Left lung (tissue), 10 donors: ENCODE results near the gene SPIN1. TPM values are rescaled to one million over a fixed set of nuclear protein-coding genes. Genes with fewer than 3 reads are reported as not detected.

Source experiments
- ATAC-seq: fragments of 200-7000 bp; cut with Tn5 transposase; one replicate; pipeline ENCODE4 v1.9.1; 2020; ENCODE audit warnings: moderate library complexity
- DNase-seq, 4 donors: peaks; one replicate each; pipeline ENCODE4 v3.0.0-alpha.2; 2013 to 2020
- H3K27ac ChIP-seq, 2 donors: fragments of 200-600 bp; sonication (generic) in 1 of 2; one replicate each; pipeline versions ENCODE4 v1.5.0 to v1.8.0; 2020 to 2021
- H3K27me3 ChIP-seq, 2 donors: fragments of 200-600 bp; sonication (generic) in 1 of 2; one replicate each; pipeline versions ENCODE4 v1.5.0 to v1.8.0; 2020 to 2021
- H3K36me3 ChIP-seq, 2 donors: fragments of 200-600 bp; sonication (generic) in 1 of 2; one replicate each; pipeline versions ENCODE4 v1.5.0 to v1.8.0; 2020 to 2021
- H3K4me1 ChIP-seq, 2 donors: fragments of 200-600 bp; one replicate each; pipeline ENCODE4 v1.8.0; 2021
- H3K4me3 ChIP-seq, 2 donors: fragments of 200-600 bp; sonication (generic) in 1 of 2; one replicate each; pipeline versions ENCODE4 v1.5.0 to v1.8.0; 2020 to 2021; ENCODE audit warnings: mild to moderate bottlenecking in 1 of 2
- H3K9me3 ChIP-seq, 2 donors: fragments of 200-600 bp; sonication (generic) in 1 of 2; one replicate each; pipeline versions ENCODE4 v1.5.0 to v1.8.0; 2020 to 2021
- CTCF ChIP-seq, 2 donors: fragments of 200-600 bp; sonication (generic) in 1 of 2; IDR thresholded peaks; one replicate each; pipeline versions ENCODE4 v1.5.0 to v1.8.0; 2021; ENCODE audit warnings: antibody characterized with exemption in 2 of 2
- intact Hi-C, 2 donors: fragments of 100-400 bp; cut with DNase I; formaldehyde crosslinking; loops; one replicate each; pipeline versions ENCODE4 v1.11.2 to v1.14.2; 2022
- polyA plus RNA-seq, 6 donors: library from polyadenylated mRNA; unstranded; fragments of 120-200 nt; gene quantifications; one replicate each; pipeline ENCODE4 v1.2.1, GENCODE V29; 2013; ENCODE audit not compliant: insufficient read length in 6 of 6
- total RNA-seq, 2 donors: library from RNA; stranded (reverse); fragmentation: NEBNext Ultra II Directional; extraction: Animal tissue kit (Norgen Biotek cat#: 25700); gene quantifications; one replicate each; pipeline ENCODE4 v1.2.1, GENCODE V29; 2021
- donor health status: DM: no; HTN: yes; CAD: no.
- donor health status: DM: no; HTN: no; CAD: no.

Gene SPIN1
- total and polyA plus RNA-seq, 8 donors = 56.1 to 171 (median 152) TPM

- ATAC-seq = peak; percentile 54
- Histone ChIP-seq H3K4me1 (peaks cover 0 to 6% of the 10 kb centered on the region in 2 donors), H3K27ac (peak overlapping the region in 1 of 2 donors; percentile 57), H3K27me3 (no peaks in the 10 kb centered on the region), H3K36me3 (peaks cover 7 to 21% of the 10 kb centered on the region in 2 donors), H3K9me3 (peaks cover 0 to 29% of the 10 kb centered on the region in 2 donors), H3K4me3 (no peak overlapping the region)
- intact Hi-C loops = no loop called here
- DNase-seq = no peak
- TF ChIP-seq CTCF (IDR thresholded peaks at IDR 0.05) = no peak
Measured at GRCh38 chr9:88420227-88420626, 32.0 kb downstream of the SPIN1 start.

GRCh38 chr9:88421348-88421747 lies 33.1 kb downstream of the SPIN1 start:
- DNase-seq (no peak), ATAC-seq (no peak)
- peaks cover 0 to 16% of the 10 kb centered on the region in 2 donors for H3K4me1 ChIP-seq
- peaks cover 7 to 21% of the 10 kb centered on the region in 2 donors for H3K36me3 ChIP-seq
- H3K27ac ChIP-seq = no peak overlapping the region
- peaks cover 0 to 26% of the 10 kb centered on the region in 2 donors for H3K9me3 ChIP-seq
- no peaks in the 10 kb centered on the region for H3K27me3 ChIP-seq
- intact Hi-C loops = no loop called here
- no peak overlapping the region for H3K4me3 ChIP-seq
- no peak for TF ChIP-seq CTCF (IDR thresholded peaks at IDR 0.05)

GRCh38 chr9:88425538-88425950 lies 37.3 kb downstream of the SPIN1 start:
- Histone ChIP-seq H3K36me3 (peaks cover 7 to 11% of the 10 kb centered on the region in 2 donors), H3K27ac (peak overlapping the region; percentile 37 to 42), H3K4me1 (peaks cover 0 to 18% of the 10 kb centered on the region in 2 donors), H3K9me3 (no peaks in the 10 kb centered on the region), H3K27me3 (no peaks in the 10 kb centered on the region), H3K4me3 (no peak overlapping the region)
- intact Hi-C loops = no loop called here
- DNase-seq = peak in 2 of 4 donors; percentile 49 to 52
- ATAC-seq = peak; percentile 60
- TF ChIP-seq CTCF (IDR thresholded peaks at IDR 0.05) = no peak

GRCh38 chr9:88426651-88427050 lies 38.4 kb downstream of the SPIN1 start:
- Histone ChIP-seq H3K36me3 (peaks cover 2 to 11% of the 10 kb centered on the region in 2 donors), H3K4me1 (peaks cover 0 to 18% of the 10 kb centered on the region in 2 donors), H3K27me3 (no peaks in the 10 kb centered on the region), H3K9me3 (no peaks in the 10 kb centered on the region), H3K27ac (no peak overlapping the region), H3K4me3 (no peak overlapping the region)
- DNase-seq (no peak), ATAC-seq (no peak)
- no peak for TF ChIP-seq CTCF (IDR thresholded peaks at IDR 0.05)
- intact Hi-C loops = no loop called here

- Histone ChIP-seq H3K4me3 (no peak overlapping the region), H3K27ac (no peak overlapping the region), H3K27me3 (no peaks in the 10 kb centered on the region), H3K36me3 (peaks cover 0 to 23% of the 10 kb centered on the region in 2 donors), H3K4me1 (peaks cover 0 to 16% of the 10 kb centered on the region in 2 donors), H3K9me3 (no peaks in the 10 kb centered on the region)
- intact Hi-C loops = no loop called here
- no peak for DNase-seq
- no peak for ATAC-seq
- TF ChIP-seq CTCF (IDR thresholded peaks at IDR 0.05) = no peak
Measured at GRCh38 chr9:88429595-88430430, 41.6 kb downstream of the SPIN1 start.
